SJCRH30 (cell line): Measurements from ENCODE around the gene IQSEC2. TPM values are rescaled to one million over a fixed set of nuclear protein-coding genes. Genes with fewer than 3 reads are reported as not detected.

Source experiments
- DNase-seq, 2 experiments: peaks; one replicate each; pipeline ENCODE4 v3.0.0-alpha.2; 2015 to 2020
- H3K27ac ChIP-seq: fragments of 250-450 bp; sonication (Bioruptor Pico); 2 replicates; pipeline ENCODE4 v1.5.1; 2020; ENCODE audit warnings: mild to moderate bottlenecking, moderate library complexity
- H3K27me3 ChIP-seq: fragments of 250-450 bp; sonication (Bioruptor Pico); 2 replicates; pipeline ENCODE4 v1.5.1; 2020; ENCODE audit warnings: mild to moderate bottlenecking, moderate library complexity
- H3K36me3 ChIP-seq: fragments of 250-450 bp; sonication (Bioruptor Pico); 2 replicates; pipeline ENCODE4 v1.5.1; 2020; ENCODE audit warnings: mild to moderate bottlenecking, moderate library complexity
- H3K4me1 ChIP-seq: fragments of 250-450 bp; sonication (Bioruptor Pico); 2 replicates; pipeline ENCODE4 v1.5.1; 2020; ENCODE audit warnings: mild to moderate bottlenecking, moderate library complexity
- H3K4me3 ChIP-seq: fragments of 250-450 bp; sonication (Bioruptor Pico); 2 replicates; pipeline ENCODE4 v1.5.1; 2020; ENCODE audit warnings: mild to moderate bottlenecking, moderate library complexity
- H3K9me3 ChIP-seq: fragments of 250-450 bp; sonication (Bioruptor Pico); replicated peaks from 2 replicates; pipeline ENCODE4 v1.5.1; 2020; ENCODE audit warnings: mild to moderate bottlenecking, moderate library complexity
- total RNA-seq: library from RNA; depleted of rRNA; stranded (reverse); fragments of >200 nt; shearing (Covaris generic); gene quantifications from 2 replicates; pipeline ENCODE4 v1.2.3, GENCODE V29; 2014

Gene IQSEC2
- total RNA-seq, 1 experiment from 2014 or later: 2.2 TPM

DNA sequence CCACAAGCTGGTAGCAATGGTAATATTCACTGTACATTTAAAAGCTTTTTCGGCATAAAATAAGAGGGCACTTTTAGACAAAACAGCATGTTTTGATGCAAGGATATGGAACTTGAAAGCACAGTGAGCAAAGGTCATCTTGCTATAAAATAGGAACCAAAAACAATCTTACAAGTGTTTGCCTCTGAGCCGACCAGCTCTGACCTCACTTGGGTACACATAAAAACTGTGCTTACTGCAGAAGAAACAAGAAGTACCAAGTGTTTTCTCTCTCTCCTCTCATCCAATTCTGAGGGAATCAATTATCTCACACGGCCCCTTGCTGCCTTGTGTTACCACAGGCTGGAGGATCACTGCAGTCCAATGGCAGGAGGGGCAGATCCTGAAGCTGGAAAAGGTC, 4.8 kb upstream of the IQSEC2 start:
- H3K4me3 ChIP-seq: no peak overlapping the region
- H3K9me3 ChIP-seq: no peaks in the 10 kb centered on the region
- no peaks in the 10 kb centered on the region for H3K27me3 ChIP-seq
- no peaks in the 10 kb centered on the region for H3K4me1 ChIP-seq
- DNase-seq: no peak
- H3K27ac ChIP-seq: no peak overlapping the region
- H3K36me3 ChIP-seq: no peaks in the 10 kb centered on the region

DNA sequence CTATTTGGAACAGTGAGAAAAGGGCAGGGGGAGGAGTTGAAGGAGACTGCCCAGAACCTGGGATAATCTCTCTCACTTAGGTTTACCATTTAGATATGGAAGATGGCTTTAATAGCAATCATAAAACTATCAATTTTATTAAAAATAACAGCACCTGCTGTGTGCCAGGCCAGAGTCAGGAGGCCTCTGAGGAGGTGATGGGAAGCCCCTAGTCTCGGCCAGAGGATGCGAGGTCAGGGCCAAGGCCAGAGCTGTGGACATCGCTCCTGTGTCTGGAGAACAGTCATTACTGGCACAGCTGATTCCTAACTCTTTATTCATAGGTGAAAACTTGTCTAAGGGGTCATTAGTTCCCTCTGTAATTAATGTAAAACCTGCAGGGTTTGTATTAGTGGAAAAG, 4.2 kb upstream of the IQSEC2 start:
- DNase-seq: no peak
- Histone ChIP-seq H3K27ac (no peak overlapping the region), H3K4me1 (no peaks in the 10 kb centered on the region), H3K36me3 (no peaks in the 10 kb centered on the region), H3K4me3 (no peak overlapping the region), H3K9me3 (no peaks in the 10 kb centered on the region), H3K27me3 (no peaks in the 10 kb centered on the region)

DNA sequence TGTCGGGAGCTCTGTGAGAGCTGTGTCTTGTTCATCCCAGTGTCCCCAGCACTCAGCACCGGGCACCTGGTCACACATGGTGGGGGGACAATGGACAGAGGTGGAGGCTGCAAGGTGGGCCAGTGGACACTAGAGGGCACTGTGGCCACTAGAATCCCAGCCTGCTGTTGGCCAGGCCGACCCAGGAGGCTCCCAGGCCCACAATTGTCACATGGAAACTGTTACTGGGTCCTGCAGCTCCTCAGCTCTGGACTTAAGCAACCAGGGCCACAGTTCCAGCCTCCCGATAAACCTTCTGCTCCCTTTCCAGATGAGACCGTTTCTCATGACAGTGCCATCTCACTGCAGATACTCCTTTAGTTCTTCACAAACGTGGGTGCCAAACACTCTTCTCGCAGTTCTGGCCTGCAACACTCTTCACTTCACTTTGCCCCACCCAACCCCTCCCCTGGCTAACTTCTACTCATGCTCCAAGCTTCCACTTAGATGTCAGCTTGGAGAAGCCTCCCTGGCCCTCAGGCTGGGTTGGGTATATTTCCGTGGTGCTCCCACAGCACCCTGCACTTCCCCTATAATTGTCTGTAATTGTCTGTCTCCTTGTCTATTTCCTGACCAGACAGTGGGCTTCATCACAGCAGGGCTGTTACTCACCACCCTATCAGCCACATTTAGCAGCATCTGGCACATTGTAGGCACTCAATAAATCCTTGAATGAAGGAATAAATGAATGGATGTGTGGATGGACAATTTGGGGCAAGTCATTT, 3.5 kb upstream of the IQSEC2 start:
- Histone ChIP-seq H3K27me3 (no peaks in the 10 kb centered on the region), H3K36me3 (no peaks in the 10 kb centered on the region), H3K9me3 (no peaks in the 10 kb centered on the region), H3K4me3 (no peak overlapping the region), H3K4me1 (no peaks in the 10 kb centered on the region), H3K27ac (no peak overlapping the region)
- peak; percentile 19 to 62 for DNase-seq

DNA sequence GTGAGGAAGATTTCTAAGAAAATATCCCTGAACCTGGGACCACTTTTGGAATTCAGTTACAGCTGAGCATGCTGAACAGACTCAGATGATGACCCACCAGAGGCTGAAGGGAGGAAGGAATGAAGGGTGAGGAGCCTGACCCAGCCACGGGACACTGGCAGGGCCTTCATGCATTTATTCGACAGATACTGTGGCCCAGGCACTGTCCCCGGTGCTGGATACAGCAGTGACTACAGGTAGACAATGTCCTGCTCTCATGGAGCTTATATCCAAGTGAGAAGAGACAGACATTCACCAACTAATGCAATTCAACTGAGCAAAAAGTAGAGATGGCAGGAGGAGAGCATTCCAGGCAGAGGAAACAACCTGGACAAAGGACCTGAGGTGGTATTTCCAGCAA, 2.2 kb upstream of the IQSEC2 start:
- H3K9me3 ChIP-seq: no peaks in the 10 kb centered on the region
- H3K27ac ChIP-seq: no peak overlapping the region
- H3K27me3 ChIP-seq: no peaks in the 10 kb centered on the region
- no peak for DNase-seq
- H3K4me1 ChIP-seq: no peaks in the 10 kb centered on the region
- H3K36me3 ChIP-seq: no peaks in the 10 kb centered on the region
- no peak overlapping the region for H3K4me3 ChIP-seq

DNA sequence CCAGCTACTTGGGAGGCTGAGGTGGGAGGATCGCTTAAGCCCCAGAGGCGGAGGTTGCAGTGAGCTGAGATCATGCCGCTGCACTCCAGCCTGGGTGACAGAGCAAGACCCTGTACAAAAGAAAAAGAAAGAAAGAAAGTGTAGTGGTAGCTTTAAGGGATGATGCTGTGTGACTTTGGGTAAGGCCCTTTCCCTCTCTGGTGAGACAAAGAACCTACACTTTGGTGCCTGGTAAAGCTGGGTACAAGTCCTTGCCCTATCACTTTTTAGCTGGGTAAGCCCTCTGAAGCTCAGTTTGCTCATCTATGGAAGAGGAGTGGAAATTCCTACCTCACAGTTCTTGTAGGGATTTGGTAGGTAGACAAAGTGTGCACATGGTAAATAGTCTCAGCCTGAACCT, 1.7 kb upstream of the IQSEC2 start:
- Histone ChIP-seq H3K9me3 (no peaks in the 10 kb centered on the region), H3K4me1 (no peaks in the 10 kb centered on the region), H3K27me3 (no peaks in the 10 kb centered on the region), H3K36me3 (no peaks in the 10 kb centered on the region), H3K4me3 (no peak overlapping the region), H3K27ac (no peak overlapping the region)
- DNase-seq: no peak

DNA sequence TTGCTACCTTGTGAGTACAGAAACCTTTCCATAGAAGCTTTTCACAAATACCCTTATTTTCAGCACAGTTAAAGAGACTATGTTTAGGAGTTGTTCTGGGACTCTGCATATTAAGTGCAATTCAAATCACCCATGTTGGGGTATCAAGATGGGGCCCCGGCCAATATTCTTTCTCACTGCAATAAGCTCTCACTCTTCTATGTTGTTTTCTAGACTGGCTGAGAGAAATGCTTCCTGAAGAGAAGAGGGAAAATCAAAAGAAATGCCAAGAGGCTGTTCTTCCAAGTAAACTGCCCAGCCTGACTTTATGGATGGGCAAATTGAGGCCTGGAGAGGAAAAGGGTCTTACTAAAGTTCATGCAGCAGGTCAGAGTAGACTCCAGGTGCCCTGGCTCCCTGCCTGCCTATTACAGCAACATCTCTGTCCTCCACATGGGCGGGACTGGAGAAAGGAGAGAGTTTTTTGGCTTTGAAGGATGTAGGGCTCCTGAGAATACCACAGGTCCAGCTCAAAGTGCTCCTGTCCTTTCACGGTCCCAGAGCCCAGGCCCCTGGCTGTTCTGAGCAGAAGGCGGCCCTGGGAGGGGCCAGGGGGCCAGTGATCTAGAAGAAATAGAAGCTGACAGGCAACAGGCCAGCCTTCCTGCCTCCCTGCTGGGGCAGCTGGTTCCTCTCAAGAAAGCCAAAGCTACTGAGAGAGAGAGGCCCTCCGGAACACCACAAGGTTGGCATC, 745 bp upstream of the IQSEC2 start:
- H3K4me1 ChIP-seq: no peaks in the 10 kb centered on the region
- H3K9me3 ChIP-seq: no peaks in the 10 kb centered on the region
- no peaks in the 10 kb centered on the region for H3K27me3 ChIP-seq
- DNase-seq: no peak
- no peak overlapping the region for H3K27ac ChIP-seq
- no peak overlapping the region for H3K4me3 ChIP-seq
- H3K36me3 ChIP-seq: no peaks in the 10 kb centered on the region

DNA sequence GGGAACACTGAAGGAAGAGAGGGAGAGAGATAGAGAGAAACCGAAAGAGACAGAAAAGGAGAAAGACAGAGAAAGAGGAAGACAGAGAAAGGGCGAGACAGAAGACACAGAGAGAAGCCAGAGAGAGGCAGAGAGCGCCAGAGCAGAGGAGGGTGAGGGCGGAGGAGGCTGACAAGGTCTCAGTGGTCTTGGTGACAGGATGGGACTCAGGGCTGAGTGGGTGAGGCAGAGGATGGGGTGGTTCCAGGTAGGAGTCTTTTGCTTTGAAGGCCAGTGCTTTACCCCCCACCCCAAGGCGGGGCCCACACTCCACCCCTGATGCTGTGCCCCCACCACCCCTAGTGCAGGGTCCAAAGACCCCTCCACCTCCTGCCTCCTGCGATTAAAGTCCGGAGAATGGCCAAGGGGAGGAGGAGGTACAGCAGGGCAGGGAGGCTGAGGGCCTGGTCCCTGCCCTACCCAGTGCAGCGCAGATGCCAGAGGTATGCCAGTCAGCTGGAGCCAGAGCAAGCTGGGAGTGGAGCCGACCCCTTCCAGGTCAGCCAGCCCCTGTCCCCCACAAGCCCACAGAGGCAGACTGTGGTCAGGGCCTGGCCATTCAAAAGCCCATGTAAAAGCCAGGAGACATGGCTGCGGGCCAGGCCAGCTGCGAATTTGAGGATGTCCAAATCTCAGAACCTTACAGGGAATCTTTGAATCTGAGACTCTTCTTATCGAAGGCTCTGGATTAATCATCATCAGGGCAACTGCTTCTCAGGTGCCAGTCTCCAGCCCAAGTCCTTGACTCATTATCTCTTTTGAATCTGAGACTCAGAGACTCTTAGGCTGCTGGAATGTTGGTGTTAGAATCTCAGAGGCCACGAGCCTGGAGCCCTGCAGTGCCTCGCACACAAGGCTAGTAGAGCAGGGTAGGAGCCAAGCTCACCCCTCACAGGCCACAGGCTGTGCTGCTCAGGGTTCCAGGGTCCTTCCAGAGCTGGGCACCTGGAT, 758 bp downstream of the IQSEC2 start:
- H3K9me3 ChIP-seq: no peaks in the 10 kb centered on the region
- H3K4me3 ChIP-seq: peak overlapping the region; percentile 55
- DNase-seq: peak; percentile 5 to 28
- H3K36me3 ChIP-seq: no peaks in the 10 kb centered on the region
- no peak overlapping the region for H3K27ac ChIP-seq
- H3K27me3 ChIP-seq: no peaks in the 10 kb centered on the region
- no peaks in the 10 kb centered on the region for H3K4me1 ChIP-seq

DNA sequence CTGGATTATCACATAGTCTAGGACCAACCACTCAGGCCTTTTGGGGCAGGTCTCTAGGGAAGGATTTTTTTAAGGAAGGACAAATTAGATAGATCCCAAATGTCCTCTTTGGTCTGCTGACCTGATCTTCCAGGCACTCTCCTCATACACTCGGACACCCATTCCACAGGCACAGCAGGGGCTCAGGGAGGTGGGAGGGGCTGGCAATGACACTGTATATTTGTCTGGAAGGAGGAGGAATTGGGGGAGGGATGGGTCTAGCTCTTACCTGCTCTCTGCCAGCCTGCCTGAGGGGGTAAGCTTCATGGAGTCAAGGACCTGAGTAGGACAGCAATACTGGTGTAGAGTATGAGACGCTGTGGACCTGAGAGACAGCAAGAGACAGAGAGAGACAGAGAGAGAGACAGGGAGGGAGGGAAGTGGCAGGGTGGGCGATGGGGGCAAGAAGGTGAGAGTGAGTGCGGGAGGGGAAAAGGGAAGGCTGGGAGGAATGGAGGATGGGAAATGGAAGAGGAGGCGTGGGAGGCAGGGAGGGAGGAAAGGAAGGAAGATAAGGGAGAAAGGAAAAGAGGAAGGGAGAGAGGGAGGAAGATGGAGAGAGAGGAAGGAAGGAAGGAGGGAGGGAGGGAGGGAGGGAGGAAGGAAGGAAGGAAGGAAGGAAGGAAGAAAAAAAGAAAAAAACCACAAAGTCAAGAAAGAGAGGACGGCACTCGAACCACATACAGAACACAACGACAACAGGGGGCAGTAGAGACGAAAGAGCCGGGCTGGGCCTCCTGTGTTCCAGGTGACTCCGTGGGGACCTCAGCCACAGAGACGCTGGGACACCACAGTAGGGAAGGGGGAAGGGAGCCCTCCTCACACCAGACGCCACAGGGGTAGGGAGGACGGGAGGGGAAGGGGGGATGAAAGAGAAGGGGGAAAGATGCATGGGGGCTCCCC, 1.8 kb downstream of the IQSEC2 start:
- Histone ChIP-seq H3K9me3 (no peaks in the 10 kb centered on the region), H3K4me1 (no peaks in the 10 kb centered on the region), H3K27ac (no peak overlapping the region), H3K27me3 (no peaks in the 10 kb centered on the region), H3K36me3 (no peaks in the 10 kb centered on the region), H3K4me3 (no peak overlapping the region)
- no peak for DNase-seq

DNA sequence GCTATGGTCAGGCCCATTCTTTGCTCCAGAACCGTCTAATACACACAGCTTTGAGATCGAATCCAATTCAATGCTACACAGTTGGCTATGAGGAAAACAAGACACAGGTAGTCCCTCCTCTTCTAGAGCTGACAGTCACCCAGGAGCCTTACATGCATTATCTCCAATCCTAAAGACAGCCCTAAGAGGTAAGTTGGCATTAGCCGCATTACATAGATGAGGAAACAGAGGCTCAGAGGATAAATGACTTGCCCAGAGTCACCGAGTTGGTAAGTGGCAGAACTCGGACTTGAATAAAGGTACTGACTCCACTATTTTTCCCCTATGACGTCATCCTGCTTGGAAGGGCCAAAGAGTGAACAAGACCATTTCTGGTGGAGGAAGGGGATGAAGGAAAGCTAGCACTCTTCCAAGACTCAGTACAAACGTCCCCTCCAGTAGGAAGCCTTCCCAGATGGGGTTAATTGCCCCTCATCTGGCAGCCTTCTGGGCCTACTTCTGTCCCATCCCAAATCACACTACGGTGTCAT, 8.5 kb downstream of the IQSEC2 start:
- H3K9me3 ChIP-seq: no peaks in the 10 kb centered on the region
- no peak overlapping the region for H3K27ac ChIP-seq
- no peak overlapping the region for H3K4me3 ChIP-seq
- no peaks in the 10 kb centered on the region for H3K36me3 ChIP-seq
- H3K27me3 ChIP-seq: no peaks in the 10 kb centered on the region
- no peaks in the 10 kb centered on the region for H3K4me1 ChIP-seq
- DNase-seq: no peak

DNA sequence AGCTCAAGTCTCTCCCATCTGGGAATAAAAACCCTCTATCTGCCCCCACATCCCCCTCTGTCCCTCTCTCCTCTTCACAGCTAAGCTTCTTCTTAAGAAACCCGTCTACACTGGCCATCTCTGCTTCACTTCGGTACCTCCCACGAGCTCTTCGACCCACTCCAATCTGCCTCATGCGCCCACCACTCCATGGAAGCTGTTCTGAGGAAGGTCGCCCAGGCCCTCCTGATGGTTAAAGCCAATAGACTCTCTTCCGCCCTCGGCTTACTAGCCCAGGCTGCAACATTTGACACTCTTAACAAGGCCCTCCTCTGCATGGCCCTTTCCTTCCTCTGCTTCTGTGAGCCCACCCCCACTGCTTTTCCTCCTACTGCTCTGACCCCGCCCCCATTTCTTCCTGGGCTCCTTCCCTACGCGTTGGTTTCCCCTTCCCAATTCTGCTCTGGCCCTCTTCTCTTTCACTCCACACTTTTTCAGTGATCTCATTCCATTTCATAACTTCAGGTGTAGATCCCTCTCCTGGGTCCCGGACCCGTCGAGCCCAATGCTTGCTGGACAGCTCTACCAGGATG, 11.8 kb downstream of the IQSEC2 start:
- no peak overlapping the region for H3K27ac ChIP-seq
- H3K4me1 ChIP-seq: no peaks in the 10 kb centered on the region
- H3K36me3 ChIP-seq: no peaks in the 10 kb centered on the region
- no peak for DNase-seq
- no peak overlapping the region for H3K4me3 ChIP-seq
- H3K27me3 ChIP-seq: no peaks in the 10 kb centered on the region
- no peaks in the 10 kb centered on the region for H3K9me3 ChIP-seq

DNA sequence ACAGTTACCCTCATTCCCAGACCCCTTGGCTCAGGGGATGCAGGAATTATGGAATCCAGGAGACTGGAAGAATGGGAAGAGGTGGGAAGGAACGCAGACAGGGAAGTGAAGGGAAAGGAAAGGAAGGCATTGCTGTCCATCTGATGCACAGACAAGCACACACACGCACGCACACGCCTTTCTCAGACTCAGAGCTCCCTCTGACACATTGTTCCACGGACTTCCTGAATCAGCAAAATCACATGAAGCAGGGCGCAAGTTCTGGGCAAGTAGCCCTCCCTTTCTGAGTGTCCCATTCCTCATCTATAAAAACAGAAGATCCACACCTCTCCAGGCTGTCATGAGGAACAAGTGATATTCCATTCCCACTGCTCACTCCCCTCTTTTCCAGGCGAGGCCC, 13.2 kb downstream of the IQSEC2 start:
- Histone ChIP-seq H3K4me1 (no peaks in the 10 kb centered on the region), H3K27me3 (no peaks in the 10 kb centered on the region), H3K36me3 (no peaks in the 10 kb centered on the region), H3K4me3 (no peak overlapping the region), H3K9me3 (no peaks in the 10 kb centered on the region), H3K27ac (no peak overlapping the region)
- DNase-seq: no peak

DNA sequence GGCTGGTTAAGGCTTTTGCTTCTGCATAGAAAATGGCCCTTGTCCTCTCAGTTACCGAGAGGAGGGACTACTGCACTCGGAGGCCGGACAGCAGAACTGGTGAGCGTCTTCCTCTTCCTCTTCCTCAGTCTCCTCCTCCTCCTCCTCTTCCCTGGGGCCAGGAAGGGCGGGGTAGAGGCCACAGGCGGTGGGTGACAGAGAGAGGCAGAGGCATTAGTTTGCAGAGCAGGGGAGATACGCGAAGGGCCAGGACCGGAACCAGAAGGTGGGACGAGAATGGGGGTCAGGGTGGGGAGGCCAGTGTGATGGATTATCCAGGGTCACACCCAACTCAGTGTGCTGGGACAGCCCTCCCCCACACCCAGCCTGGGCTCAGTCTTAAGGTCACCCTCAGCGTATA, 14.5 kb downstream of the IQSEC2 start:
- Histone ChIP-seq H3K36me3 (no peaks in the 10 kb centered on the region), H3K27me3 (no peaks in the 10 kb centered on the region), H3K9me3 (no peaks in the 10 kb centered on the region), H3K4me1 (no peaks in the 10 kb centered on the region), H3K27ac (no peak overlapping the region), H3K4me3 (no peak overlapping the region)
- no peak for DNase-seq

DNA sequence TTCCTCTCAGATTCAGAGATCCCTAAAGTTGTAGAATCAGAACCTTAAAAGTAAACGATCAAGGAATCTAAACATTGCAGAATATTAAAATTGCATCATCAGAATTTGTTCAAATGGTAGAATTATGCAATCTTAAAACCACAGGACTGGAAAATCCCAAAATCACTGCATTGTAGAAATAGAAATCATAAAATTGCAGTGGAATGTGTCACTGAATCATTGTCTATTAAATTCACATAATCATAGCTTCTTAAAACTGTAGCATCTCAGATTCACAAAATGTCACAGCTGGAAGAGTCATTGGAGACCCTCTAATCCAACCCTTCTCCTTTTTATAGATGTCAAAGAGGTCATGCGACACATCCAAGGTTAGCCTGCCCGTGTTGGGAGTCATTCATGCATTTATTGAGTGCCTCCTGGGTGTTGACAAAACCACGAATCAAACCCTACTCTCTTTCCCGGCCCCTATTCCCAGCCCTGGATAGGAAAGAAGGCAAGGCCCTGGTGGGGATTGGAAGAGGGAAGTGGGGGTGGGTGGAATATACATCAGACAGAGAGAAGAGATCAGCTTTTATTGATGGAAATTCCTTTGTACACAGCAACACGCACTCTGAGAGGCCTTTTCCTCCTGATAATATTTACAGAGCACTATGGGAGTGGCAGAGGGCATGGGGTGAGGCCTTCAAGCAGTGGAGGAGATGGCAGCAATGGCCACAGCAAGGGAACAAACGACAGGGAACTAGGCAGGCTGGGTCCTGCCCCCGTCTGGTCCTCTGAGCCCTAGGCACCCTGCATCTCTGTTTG, 15.4 kb downstream of the IQSEC2 start:
- no peaks in the 10 kb centered on the region for H3K36me3 ChIP-seq
- H3K4me1 ChIP-seq: no peaks in the 10 kb centered on the region
- no peaks in the 10 kb centered on the region for H3K27me3 ChIP-seq
- no peaks in the 10 kb centered on the region for H3K9me3 ChIP-seq
- no peak for DNase-seq
- no peak overlapping the region for H3K4me3 ChIP-seq
- no peak overlapping the region for H3K27ac ChIP-seq
